ENCODE results near the gene DCAF17. TPM values are rescaled to one million over a fixed set of nuclear protein-coding genes. Genes with fewer than 3 reads are reported as not detected.
A peak's percentile ranks its signal among the peaks of the same experiment; 100 is the strongest.

Gene DCAF17
- total RNA-seq, 1 experiment from 2014 or later = 20.8 TPM

DNA sequence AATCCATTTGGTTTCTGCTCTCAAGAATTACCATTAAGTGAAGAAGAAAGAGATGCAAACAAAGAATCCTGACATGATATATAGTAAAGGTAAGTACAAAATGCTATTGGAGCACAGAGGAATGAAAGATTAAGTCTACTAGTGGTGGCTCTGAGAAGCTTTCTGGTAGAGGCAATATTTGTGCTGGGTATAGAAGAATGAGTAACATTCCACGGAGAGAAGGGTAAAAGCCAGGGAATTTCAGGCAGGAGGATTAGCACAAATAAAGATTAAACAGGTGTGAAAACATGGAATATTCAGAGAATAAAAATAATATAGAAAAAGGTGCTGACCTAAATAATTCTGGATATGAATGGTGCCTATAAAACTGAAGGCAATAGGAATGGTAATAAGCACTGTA lies 32.1 kb upstream of the DCAF17 start:
- H3K36me3 Mint-ChIP-seq (ENCODE audit: insufficient read depth, unreplicated experiment) = no peaks in the 10 kb centered on the region
- DNase-seq (ENCODE audit: unreplicated experiment) = no peak
- no peaks in the 10 kb centered on the region for H3K27me3 Mint-ChIP-seq (ENCODE audit: insufficient read depth, unreplicated experiment)
- BruUV-seq (replicated peaks) = no TSS peak
- H3K9me3 Mint-ChIP-seq (ENCODE audit: unreplicated experiment) = peaks cover 15% of the 10 kb centered on the region
- peaks cover 35% of the 10 kb centered on the region for H3K4me1 Mint-ChIP-seq (ENCODE audit: insufficient read depth, unreplicated experiment)
- POLR2A ChIA-PET = interaction anchor here (0.7 to 4.2 kb wide), 2 partner anchors 8 to 26 kb away, joined by 3 to 37 read pairs; no protein-coding TSS in a partner anchor
- no peak overlapping the region for H3K27ac Mint-ChIP-seq (ENCODE audit: low read depth, unreplicated experiment)
- intact Hi-C loops (cut with micrococcal nuclease) = no loop called here
- CTCF ChIA-PET = no interaction called here
- H3K4me3 Mint-ChIP-seq (ENCODE audit: unreplicated experiment) = no peak overlapping the region
- TF ChIP-seq, protein P1, sequence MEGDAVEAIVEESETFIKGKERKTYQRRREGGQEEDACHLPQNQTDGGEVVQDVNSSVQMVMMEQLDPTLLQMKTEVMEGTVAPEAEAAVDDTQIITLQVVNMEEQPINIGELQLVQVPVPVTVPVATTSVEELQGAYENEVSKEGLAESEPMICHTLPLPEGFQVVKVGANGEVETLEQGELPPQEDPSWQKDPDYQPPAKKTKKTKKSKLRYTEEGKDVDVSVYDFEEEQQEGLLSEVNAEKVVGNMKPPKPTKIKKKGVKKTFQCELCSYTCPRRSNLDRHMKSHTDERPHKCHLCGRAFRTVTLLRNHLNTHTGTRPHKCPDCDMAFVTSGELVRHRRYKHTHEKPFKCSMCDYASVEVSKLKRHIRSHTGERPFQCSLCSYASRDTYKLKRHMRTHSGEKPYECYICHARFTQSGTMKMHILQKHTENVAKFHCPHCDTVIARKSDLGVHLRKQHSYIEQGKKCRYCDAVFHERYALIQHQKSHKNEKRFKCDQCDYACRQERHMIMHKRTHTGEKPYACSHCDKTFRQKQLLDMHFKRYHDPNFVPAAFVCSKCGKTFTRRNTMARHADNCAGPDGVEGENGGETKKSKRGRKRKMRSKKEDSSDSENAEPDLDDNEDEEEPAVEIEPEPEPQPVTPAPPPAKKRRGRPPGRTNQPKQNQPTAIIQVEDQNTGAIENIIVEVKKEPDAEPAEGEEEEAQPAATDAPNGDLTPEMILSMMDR (IDR thresholded peaks at IDR 0.05; ENCODE audit: unreplicated experiment) = no peak

DNA sequence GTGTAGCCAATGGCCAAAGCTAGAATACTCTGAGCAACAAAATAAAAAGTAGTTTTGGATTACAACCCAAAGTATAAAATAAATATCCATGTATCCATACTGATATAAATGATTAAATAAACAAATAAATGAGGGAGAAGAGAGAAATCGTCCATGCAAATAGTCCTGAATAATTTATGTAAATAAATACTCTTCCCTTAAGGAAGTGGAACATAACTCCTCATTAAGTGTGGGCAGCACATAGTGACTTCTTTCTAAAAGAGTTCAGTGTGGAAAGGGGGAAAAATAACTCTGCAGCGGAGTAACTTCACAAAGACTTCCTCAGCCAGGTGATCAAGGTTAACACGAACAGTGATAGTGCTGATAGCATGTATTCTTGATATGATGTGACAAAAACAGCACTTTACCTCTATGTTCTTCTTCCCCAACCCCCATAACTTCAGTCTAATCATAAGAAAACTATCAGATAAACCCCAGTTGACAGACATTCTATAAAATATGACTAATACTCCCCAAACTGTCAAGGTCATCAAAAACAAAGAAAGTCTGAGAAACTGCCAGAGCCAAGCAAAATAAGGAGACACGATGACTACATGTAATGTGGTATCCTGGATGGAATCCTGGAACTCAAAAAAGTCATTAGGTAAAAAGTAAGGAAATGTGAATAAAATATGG lies 31.0 kb upstream of the DCAF17 start:
- Mint-ChIP-seq H3K36me3 (ENCODE audit: insufficient read depth, unreplicated experiment) (no peaks in the 10 kb centered on the region), H3K27ac (ENCODE audit: low read depth, unreplicated experiment) (peak overlapping the region; percentile 37), H3K4me1 (ENCODE audit: insufficient read depth, unreplicated experiment) (peaks cover 41% of the 10 kb centered on the region), H3K9me3 (ENCODE audit: unreplicated experiment) (peaks cover 15% of the 10 kb centered on the region), H3K27me3 (ENCODE audit: insufficient read depth, unreplicated experiment) (no peaks in the 10 kb centered on the region), H3K4me3 (ENCODE audit: unreplicated experiment) (no peak overlapping the region)
- CTCF ChIA-PET = interaction anchor here (0.6 kb wide), 1 partner anchor 164 kb away, joined by 3 read pairs; no protein-coding TSS in a partner anchor
- intact Hi-C loops (cut with micrococcal nuclease) = no loop called here
- TSS peak; percentile 24 for BruUV-seq (replicated peaks)
- TF ChIP-seq, protein P1 (IDR thresholded peaks at IDR 0.05; ENCODE audit: unreplicated experiment) = no peak
- POLR2A ChIA-PET = no interaction called here
- DNase-seq (ENCODE audit: unreplicated experiment) = peak; percentile 46

DNA sequence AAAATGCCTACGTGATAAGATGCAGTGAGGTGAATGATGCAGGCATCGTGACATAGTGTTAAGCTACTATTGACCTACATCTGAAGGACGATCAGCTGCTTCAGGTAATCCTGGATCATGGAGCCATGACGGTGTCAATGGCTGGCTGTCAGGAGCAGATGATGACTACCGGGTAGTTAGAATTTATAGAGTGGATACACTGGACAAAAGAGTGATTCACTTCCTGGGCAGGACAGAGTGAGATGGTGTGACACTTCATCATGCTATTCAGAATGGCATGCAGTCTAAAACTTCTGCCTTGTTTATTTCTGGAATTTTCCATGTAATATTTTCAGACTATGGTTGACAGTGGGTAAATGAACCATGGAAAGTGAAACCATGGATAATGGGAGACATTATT lies 29.8 kb upstream of the DCAF17 start:
- no TSS peak for BruUV-seq (replicated peaks)
- DNase-seq (ENCODE audit: unreplicated experiment) = peak; percentile 69

DNA sequence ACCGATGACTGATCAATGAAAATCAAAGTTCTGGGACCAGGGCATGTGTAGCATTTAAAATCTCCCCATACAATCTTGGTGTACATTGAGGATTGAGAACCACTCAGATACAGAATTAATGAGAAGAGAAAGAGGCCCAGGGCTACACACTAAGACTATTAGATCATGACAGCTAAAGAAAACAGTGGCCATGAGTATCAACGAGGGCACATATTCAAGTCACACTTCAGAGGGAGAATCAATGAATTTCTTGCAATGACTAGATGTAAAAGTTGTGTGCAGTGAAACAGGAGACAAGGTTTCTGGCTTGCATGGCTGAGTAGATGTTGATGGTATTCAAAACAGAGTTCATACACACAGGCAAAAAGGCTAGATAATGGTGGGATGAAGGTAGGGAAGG lies 29.3 kb upstream of the DCAF17 start:
- peaks cover 47% of the 10 kb centered on the region for H3K4me1 Mint-ChIP-seq (ENCODE audit: insufficient read depth, unreplicated experiment)
- no peak for DNase-seq (ENCODE audit: unreplicated experiment)
- H3K27me3 Mint-ChIP-seq (ENCODE audit: insufficient read depth, unreplicated experiment) = no peaks in the 10 kb centered on the region
- peaks cover 15% of the 10 kb centered on the region for H3K9me3 Mint-ChIP-seq (ENCODE audit: unreplicated experiment)
- intact Hi-C loops (cut with micrococcal nuclease) = no loop called here
- ChIA-PET POLR2A (no interaction called here), CTCF (interaction anchor here (0.6 kb wide), 1 partner anchor 428 kb away, joined by 4 read pairs; no protein-coding TSS in a partner anchor)
- no TSS peak for BruUV-seq (replicated peaks)
- H3K4me3 Mint-ChIP-seq (ENCODE audit: unreplicated experiment) = no peak overlapping the region
- H3K36me3 Mint-ChIP-seq (ENCODE audit: insufficient read depth, unreplicated experiment) = no peaks in the 10 kb centered on the region
- peak overlapping the region; percentile 59 for H3K27ac Mint-ChIP-seq (ENCODE audit: low read depth, unreplicated experiment)
- TF ChIP-seq, protein P1 (IDR thresholded peaks at IDR 0.05; ENCODE audit: unreplicated experiment) = no peak

More for the DNA sequence above, 29.8 kb upstream of the DCAF17 start:
- Mint-ChIP-seq H3K27me3 (ENCODE audit: insufficient read depth, unreplicated experiment) (no peaks in the 10 kb centered on the region), H3K27ac (ENCODE audit: low read depth, unreplicated experiment) (peak overlapping the region; percentile 59), H3K9me3 (ENCODE audit: unreplicated experiment) (peaks cover 15% of the 10 kb centered on the region), H3K4me3 (ENCODE audit: unreplicated experiment) (peak overlapping the region; percentile 42), H3K36me3 (ENCODE audit: insufficient read depth, unreplicated experiment) (no peaks in the 10 kb centered on the region), H3K4me1 (ENCODE audit: insufficient read depth, unreplicated experiment) (peaks cover 42% of the 10 kb centered on the region)
- ChIA-PET CTCF (interaction anchor here (0.6 kb wide), 2 partner anchors 428 to 1061 kb away, joined by 3 to 4 read pairs; no protein-coding TSS in a partner anchor), POLR2A (no interaction called here)
- intact Hi-C loops (cut with micrococcal nuclease) = no loop called here
- TF ChIP-seq, protein P1 (IDR thresholded peaks at IDR 0.05; ENCODE audit: unreplicated experiment) = no peak
